Measurements from ENCODE around the gene TMEM245.

Gene TMEM245

GRCh38 chr9:109046346-109046745 lies 73.4 kb downstream of the TMEM245 start:
- Histone ChIP-seq H3K4me1 (ENCODE audit: control insufficient read depth, insufficient read depth, low read length) (no peaks in the 10 kb centered on the region), H3K27ac (ENCODE audit: extremely low read depth, low read depth, low read length) (no peak overlapping the region), H3K9me3 (ENCODE audit: control insufficient read depth, insufficient read depth, low read depth, low read length) (no peaks in the 10 kb centered on the region), H3K36me3 (ENCODE audit: control insufficient read depth in 2 of 2, insufficient read depth in 1 of 2, low read length in 2 of 2) (peaks cover 31 to 88% of the 10 kb centered on the region in 2 experiments), H3K4me3 (ENCODE audit: low read depth, low read length) (no peak overlapping the region)
- CTCF ChIA-PET = interaction anchor here (1.0 kb wide), 1 partner anchor 354 kb away, joined by 3 read pairs; no protein-coding TSS in a partner anchor
- POLR2A ChIA-PET = no interaction called here
- TF ChIP-seq KLF7 (tag by site-specific recombination; IDR thresholded peaks at IDR 0.05; ENCODE audit: borderline replicate concordance) (no peak), ZNF76 (tag by site-specific recombination; IDR thresholded peaks at IDR 0.05; ENCODE audit: borderline replicate concordance, low read depth) (no peak), ZSCAN16 (tag by site-specific recombination; IDR thresholded peaks at IDR 0.05) (no peak), ZNF223 (tag by site-specific recombination; IDR thresholded peaks at IDR 0.05) (no peak), ZNF292 (tag by site-specific recombination; IDR thresholded peaks at IDR 0.05; ENCODE audit: borderline replicate concordance, low read depth) (no peak), WT1 (tag by site-specific recombination; IDR thresholded peaks at IDR 0.05) (no peak), ZNF610 (tag by site-specific recombination; IDR thresholded peaks at IDR 0.05; ENCODE audit: borderline replicate concordance) (no peak), ZNF560 (tag by site-specific recombination; IDR thresholded peaks at IDR 0.05; ENCODE audit: borderline replicate concordance) (no peak), ZNF138 (tag by site-specific recombination; IDR thresholded peaks at IDR 0.05; ENCODE audit: borderline replicate concordance) (no peak), ZNF529 (tag by site-specific recombination; IDR thresholded peaks at IDR 0.05; ENCODE audit: insufficient replicate concordance) (no peak), SP2 (tag by site-specific recombination; IDR thresholded peaks at IDR 0.05) (no peak)
- TF ChIP-seq, protein P1, sequence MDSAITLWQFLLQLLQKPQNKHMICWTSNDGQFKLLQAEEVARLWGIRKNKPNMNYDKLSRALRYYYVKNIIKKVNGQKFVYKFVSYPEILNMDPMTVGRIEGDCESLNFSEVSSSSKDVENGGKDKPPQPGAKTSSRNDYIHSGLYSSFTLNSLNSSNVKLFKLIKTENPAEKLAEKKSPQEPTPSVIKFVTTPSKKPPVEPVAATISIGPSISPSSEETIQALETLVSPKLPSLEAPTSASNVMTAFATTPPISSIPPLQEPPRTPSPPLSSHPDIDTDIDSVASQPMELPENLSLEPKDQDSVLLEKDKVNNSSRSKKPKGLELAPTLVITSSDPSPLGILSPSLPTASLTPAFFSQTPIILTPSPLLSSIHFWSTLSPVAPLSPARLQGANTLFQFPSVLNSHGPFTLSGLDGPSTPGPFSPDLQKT (IDR thresholded peaks at IDR 0.05; ENCODE audit: borderline replicate concordance, low read depth, low read length) = no peak

DNA sequence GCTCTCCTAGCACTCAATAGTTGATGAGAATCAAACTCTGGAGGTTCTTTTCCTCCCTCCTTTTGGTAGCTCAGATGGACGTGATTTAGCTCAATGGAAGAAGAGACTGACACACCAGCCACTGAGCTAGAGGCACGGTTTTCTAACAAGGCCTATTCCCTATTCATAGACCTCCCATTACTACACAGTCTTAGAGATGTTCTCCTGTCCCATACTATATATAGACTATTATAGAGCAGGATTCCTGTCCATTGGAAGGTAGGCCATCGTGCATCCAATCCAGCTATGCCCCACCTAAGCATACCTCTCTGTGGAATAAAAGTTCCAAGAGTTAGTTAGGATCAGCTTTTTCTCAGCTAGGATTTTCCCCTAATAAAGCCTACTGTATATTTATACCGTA lies 76.2 kb downstream of the TMEM245 start:
- peaks cover 13 to 73% of the 10 kb centered on the region in 2 experiments; a peak in 2 of 3 replicates for H3K36me3 ChIP-seq (ENCODE audit: control insufficient read depth in 2 of 2, insufficient read depth in 1 of 2, low read length in 2 of 2)
- CTCF ChIA-PET = interaction anchor here (1.0 kb wide), 1 partner anchor 59 kb away, joined by 3 read pairs; no protein-coding TSS in a partner anchor
- no peak overlapping the region for H3K4me3 ChIP-seq (ENCODE audit: low read depth, low read length)
- POLR2A ChIA-PET = no interaction called here
- H3K4me1 ChIP-seq (ENCODE audit: control insufficient read depth, insufficient read depth, low read length) = no peaks in the 10 kb centered on the region
- TF ChIP-seq ZBTB10 (tag by site-specific recombination; IDR thresholded peaks at IDR 0.05) = no peak
- no peak for TF ChIP-seq TRIM28 (IDR thresholded peaks at IDR 0.05; ENCODE audit: borderline replicate concordance, low read length)
- TF ChIP-seq ZNF510 (tag by site-specific recombination; IDR thresholded peaks at IDR 0.05; ENCODE audit: insufficient replicate concordance) = no peak
- TF ChIP-seq ZNF791 (tag by site-specific recombination; IDR thresholded peaks at IDR 0.05) = no peak
- no peak for TF ChIP-seq ZNF404 (tag by site-specific recombination; IDR thresholded peaks at IDR 0.05)
- TF ChIP-seq ZNF626 (tag by site-specific recombination; IDR thresholded peaks at IDR 0.05) = no peak
- no peak for TF ChIP-seq ZXDB (tag by site-specific recombination; IDR thresholded peaks at IDR 0.05)
- no peak for TF ChIP-seq ZNF792 (tag by site-specific recombination; IDR thresholded peaks at IDR 0.05)
- no peak for TF ChIP-seq WT1 (tag by site-specific recombination; IDR thresholded peaks at IDR 0.05)
- TF ChIP-seq BCL11B (tag by site-specific recombination; IDR thresholded peaks at IDR 0.05; ENCODE audit: low read depth) = no peak
- TF ChIP-seq ZNF426 (tag by site-specific recombination; IDR thresholded peaks at IDR 0.05) = no peak
- TF ChIP-seq ZNF501 (tag by site-specific recombination; IDR thresholded peaks at IDR 0.05) = no peak
- TF ChIP-seq GLIS1 (tag by site-specific recombination; IDR thresholded peaks at IDR 0.05) = no peak
- H3K27ac ChIP-seq (ENCODE audit: extremely low read depth, low read depth, low read length) = no peak overlapping the region
- no peaks in the 10 kb centered on the region for H3K9me3 ChIP-seq (ENCODE audit: control insufficient read depth, insufficient read depth, low read depth, low read length)
